ENCODE data around the gene KCNK4.

Gene KCNK4

DNA sequence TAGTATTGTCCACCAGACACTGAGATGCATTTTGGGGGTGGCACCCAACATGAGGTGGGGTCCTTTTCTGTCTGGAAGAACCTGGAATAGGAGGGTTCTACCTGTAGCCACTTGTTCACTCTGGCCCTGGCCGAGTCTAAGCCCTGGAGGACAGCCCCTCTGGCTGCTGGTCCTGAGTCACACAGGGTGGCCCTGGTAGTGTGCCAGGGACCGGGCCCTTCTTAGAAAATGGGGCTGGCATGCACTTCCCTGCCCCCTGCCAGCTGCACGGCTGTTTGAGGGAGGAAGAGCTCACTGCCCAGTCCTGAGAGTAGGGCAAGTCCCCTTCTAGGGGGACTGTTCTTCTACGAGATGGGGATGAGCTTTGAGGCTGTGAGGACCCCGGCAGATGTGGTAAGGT, 37.6 kb upstream of the KCNK4 start:
- DNase-seq: no peak

GRCh38 chr11:64254326-64254725, 36.8 kb upstream of the KCNK4 start:
- no peak for DNase-seq

GRCh38 chr11:64255135-64256128, 35.7 kb upstream of the KCNK4 start:
- DNase-seq: no peak

DNA sequence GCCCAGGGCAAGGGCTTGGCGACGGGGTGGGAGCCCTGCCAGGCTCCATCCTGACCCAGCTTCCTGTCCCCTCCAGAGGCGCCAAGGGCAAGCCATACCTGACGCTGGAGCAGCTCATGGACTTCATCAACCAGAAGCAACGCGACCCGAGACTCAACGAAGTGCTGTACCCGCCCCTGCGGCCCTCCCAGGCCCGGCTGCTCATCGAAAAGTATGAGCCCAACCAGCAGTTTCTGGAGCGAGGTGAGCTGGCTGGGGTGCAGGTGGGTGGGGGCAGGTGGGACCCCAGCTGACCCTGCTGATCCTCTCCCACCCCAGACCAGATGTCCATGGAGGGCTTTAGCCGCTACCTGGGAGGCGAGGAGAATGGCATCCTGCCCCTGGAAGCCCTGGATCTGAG, 34.8 kb upstream of the KCNK4 start:
- no peak for DNase-seq

DNA sequence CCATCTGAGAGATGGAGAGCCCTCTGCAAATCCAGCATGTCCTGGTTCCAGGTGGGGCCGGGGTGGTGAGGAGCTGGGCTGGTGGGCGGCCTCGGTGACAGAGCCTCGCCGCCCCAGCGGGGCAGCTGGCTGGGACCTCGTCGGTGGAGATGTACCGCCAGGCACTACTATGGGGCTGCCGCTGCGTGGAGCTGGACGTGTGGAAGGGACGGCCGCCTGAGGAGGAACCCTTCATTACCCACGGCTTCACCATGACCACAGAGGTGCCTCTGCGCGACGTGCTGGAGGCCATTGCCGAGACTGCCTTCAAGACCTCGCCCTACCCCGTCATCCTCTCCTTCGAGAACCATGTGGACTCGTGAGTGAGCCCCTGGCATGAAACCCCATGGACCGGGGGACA, 32.7 kb upstream of the KCNK4 start:
- no peak for DNase-seq

GRCh38 chr11:64258946-64259532, 32.1 kb upstream of the KCNK4 start:
- DNase-seq: no peak

GRCh38 chr11:64259533-64260067, 31.5 kb upstream of the KCNK4 start:
- DNase-seq: no peak

DNA sequence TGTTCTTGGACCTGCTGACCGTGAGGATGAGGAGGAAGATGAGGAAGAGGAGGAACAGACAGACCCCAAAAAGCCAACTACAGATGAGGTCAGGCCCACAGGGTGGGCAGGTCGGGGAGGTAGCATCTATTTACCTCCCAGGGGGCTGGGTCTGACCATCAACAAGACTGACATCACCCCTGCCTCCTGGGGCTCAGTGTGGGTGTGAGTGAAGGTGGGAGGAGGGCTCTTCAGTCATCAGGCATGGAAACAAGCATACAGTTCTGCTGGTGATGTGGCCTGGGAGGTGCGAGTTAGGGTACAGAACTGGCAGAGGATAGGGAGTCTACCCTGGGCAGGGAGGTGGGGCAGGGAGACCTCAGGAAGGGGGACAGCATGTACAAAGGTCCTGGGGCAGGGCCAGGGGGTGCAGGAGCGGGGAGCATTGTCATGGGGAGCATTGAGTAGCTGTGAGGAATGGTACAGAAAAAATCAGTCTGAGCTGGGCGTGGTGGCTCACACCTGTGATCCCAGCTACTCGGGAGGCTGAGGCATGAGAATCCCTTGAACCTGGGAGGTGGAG, 30.9 kb upstream of the KCNK4 start:
- no peak for DNase-seq

DNA sequence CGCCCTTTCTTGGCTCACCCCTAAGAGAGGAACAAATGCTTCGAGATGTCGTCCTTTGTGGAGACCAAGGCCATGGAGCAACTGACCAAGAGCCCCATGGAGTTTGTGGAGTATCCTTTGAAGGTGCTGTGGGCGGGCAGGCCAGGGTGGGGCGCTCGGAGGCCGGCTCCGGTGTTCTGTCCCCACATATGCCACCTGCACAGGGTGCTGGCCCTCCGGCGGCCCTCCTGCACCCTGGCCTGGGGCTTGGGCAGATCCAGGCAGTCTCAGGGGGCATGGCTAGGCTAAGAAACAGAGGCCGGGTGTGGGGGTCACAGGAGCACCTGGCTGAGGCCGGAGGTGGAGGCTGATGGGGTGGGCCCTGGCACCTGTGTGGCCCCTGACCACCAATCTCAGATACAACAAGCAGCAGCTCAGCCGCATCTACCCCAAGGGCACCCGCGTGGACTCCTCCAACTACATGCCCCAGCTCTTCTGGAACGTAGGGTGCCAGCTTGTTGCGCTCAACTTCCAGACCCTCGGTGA, 29.5 kb upstream of the KCNK4 start:
- DNase-seq: no peak

DNA sequence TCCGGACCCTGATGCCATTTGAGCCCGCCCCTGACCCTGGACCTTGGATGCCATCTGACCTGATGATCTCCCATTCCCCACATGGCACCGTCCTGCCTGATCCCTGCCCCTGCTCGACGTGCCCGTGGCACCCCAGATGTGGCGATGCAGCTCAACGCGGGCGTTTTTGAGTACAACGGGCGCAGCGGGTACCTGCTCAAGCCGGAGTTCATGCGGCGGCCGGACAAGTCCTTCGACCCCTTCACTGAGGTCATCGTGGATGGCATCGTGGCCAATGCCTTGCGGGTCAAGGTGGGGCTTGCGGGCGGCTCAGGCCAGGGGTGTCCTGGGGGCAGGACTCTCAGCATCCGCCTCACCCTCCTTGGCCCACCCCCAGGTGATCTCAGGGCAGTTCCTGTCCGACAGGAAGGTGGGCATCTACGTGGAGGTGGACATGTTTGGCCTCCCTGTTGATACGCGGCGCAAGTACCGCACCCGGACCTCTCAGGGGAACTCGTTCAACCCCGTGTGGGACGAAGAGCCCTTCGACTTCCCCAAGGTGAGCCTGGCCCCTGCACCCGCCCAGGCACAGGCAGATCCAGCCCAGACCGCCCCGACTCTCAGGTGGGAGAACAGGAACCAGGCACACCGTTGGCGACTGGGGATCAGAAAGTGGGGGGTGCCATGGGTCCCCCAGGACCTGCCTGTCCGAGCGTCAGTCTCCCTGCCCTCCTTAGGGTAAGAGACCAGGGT, 28.7 kb upstream of the KCNK4 start:
- no peak for DNase-seq

DNA sequence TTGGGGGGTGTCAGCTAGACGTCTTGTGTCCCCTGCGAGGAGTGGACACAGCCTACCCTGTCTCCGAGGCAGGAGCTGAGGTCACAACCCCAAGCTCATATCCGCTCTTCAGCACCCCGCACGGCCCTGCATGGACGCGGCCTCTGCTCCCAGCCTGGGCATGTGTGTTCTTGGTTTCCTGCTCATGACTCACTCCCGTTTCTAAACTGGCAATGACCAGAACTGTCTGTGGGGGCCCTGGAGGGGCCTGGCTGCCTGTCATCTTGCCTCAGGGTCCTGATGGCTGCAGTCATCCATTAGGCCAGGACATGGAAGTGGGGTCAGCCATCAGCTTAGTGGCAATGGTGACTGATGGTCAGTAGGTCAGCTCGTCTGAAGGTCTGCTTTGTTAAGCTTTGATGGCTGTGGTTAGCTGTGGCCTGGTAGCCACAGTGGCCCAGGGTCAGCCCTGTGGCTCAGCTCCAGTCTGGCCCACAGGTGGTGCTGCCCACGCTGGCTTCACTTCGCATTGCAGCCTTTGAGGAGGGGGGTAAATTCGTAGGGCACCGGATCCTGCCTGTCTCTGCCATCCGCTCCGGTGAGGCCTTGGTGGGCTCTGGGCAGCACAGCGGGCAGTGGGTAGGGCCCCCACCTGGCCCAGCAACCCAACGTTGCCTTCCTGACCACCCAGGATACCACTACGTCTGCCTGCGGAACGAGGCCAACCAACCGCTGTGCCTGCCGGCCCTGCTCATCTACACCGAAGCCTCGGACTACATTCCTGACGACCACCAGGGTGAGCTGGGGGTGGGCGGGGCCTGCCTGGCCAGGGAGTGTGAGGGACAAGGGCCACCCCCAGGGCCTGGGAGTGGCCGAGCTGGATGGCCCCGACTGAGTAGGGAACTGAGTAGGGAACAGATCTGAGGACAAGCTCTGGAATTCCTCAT, 27.8 kb upstream of the KCNK4 start:
- no peak for DNase-seq

DNA sequence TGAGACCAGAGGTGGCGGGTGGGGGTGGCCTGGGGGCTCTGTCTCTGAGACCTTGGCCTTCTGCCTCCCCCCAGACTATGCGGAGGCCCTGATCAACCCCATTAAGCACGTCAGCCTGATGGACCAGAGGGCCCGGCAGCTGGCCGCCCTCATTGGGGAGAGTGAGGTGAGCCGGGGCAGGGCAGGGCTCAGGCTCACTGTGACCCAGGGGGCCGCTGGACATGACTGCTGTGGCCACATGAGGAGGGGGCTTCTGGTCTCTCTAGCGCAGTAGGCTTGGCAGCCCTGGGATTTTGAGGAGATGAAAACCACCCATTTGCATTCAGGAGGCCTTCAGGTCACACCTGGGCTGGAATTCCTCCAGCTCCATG, 27.2 kb upstream of the KCNK4 start:
- DNase-seq: no peak

GRCh38 chr11:64264371-64264852, 26.7 kb upstream of the KCNK4 start:
- DNase-seq: no peak

DNA sequence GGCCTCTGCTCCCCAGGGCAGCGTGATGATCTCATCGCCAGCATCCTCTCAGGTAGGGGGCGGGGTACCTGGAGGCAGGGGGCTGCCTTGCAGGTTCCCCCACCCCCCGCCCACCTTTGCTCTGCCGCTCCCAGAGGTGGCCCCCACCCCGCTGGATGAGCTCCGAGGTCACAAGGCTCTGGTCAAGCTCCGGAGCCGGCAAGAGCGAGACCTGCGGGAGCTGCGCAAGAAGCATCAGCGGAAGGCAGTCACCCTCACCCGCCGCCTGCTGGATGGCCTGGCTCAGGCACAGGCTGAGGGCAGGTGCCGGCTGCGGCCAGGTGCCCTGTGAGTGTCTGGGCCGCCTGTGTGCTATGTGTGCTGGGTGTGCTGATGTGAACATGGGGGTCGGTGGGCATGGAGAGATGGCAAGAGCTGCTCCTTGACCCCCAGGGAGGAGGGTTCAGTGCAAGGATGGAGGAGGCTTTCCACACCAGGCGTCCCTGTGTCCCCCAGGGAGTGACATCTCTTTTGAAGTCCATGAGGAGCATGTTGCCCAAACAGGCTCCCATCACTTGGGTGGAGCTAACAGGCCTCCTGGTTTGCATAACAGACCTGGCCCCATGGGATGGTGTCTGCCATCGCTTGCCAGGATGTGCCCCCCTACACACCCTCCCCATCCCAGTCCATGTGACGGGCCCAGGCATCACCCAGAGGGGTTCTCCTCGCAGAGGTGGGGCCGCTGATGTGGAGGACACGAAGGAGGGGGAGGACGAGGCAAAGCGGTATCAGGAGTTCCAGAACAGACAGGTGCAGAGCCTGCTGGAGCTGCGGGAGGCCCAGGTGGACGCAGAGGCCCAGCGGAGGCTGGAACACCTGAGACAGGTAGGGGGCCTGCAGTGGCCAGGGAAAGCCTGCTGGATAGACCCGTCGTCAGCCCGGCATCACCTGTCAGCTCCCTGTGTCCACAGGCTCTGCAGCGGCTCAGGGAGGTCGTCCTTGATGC, 25.6 kb upstream of the KCNK4 start:
- DNase-seq: no peak

DNA sequence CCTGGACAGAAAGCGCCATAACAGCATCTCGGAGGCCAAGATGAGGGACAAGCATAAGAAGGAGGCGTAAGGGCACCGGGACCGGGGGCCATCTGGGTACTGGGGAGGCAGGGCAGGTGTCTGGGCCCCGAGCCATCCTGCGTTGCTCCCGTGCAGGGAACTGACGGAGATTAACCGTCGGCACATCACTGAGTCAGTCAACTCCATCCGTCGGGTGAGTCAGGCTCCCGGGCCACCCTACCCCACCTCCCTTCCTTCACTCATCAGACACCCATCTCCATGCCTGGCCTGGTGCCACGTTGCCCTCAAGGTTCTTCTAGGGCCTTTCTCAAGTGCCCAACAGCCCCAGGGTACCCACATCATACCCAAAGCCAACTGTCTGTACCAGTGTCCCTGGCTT, 24.8 kb upstream of the KCNK4 start:
- no peak for DNase-seq

DNA sequence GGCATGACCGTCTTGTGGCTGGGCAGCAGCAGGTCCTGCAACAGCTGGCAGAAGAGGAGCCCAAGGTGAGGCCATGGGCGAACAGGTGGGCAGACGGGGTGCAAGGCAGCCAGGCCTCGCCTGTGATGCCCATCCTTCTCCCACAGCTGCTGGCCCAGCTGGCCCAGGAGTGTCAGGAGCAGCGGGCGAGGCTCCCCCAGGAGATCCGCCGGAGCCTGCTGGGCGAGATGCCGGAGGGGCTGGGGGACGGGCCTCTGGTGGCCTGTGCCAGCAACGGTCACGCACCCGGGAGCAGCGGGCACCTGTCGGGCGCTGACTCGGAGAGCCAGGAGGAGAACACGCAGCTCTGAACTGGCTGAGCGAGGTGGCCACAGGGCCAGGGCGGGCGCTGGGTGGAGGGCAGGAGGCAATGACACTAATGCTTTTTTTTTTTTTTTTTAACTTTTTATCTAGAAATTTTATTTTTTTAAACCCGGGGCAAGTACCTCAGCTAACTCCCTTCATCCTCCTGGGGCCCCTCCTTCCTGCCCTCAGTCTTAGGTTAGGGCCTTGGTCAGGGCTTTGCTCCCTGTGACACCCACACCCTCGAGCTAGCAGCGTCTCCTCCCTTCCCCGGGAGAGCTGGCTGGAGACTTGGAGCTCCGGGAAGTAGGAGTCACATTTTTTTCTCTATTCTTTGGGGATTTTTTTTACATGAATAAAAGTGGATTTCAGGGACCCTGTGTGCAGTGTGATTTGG, 23.7 kb upstream of the KCNK4 start:
- no peak for DNase-seq

DNA sequence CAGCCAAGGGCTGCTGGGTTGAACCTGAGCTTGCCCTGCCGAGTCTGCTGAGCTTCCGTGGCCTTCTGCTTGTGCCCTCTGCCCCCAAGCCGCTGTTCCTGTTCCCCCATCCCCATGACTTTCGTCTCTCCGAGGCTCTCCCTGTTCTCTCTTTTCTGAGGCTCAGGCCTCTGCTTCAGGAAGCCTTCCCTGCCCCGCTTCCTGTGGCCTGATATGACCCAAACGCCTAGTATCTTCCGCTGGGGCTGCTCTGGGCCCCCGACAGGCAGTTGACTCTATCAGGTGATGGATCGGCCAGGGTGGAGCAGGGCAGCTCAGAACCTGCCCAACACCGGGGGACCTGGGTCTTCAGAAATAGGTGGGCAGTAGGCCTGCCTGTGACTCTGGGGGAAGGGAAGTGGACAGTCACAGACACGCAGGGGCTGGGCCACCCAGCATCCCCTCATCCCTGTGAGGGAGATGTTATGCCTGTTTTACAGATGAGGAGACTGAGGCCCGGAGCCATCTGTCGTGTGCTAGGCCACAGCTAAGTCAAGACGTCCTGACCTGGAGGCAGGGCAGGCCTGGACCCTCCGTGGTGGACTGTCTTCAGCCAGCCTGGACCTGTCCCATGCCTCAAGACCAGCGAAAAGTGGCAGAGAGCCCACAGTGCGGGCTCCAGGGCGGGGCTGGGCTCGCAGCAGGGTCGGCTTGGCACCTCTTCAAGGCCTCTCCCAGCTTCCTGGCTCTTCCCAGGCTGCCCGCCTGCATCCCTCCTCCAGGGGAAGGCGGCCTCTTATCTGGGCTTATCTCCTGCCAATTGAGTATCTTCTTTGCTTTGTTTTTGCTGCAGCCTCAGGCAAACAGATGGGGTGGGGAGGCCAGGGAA, 22.8 kb upstream of the KCNK4 start:
- DNase-seq: no peak

- peak; percentile 34 for DNase-seq
Observed at GRCh38 chr11:64268893-64269539, 22.1 kb upstream of the KCNK4 start.
